ENCODE data around the gene SAMD11.

Gene SAMD11

DNA sequence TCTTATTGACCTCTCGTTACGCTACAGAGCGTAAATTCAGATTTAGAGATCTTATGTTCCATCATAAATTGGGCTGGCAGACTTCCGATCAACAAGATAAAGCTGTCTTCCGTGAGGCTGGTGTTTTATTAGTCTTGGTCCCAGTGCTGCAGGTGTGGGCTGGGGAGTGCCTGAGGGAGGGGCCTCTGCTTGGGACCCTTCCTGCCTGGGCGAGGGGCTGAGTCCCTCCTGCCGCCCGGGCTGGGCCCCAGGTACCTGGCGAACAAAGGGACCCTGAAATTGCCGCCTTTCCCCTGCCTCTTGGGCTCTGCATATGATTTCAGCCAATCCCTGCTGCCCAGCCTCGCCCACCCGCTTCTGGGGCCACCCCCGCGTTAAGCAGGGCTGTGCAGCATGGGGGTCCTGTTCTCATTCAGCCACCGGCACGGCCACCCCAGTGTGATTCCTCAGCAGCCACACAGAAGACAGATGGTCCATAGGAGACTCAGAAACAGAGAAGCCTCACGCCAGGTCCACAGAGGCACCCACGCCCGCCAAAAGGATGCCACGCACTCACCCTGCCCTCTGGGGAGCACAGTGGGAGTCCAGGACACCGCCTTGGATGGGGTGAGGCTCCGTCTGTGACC, 6.1 kb upstream of the SAMD11 start:
- no peak for DNase-seq (ENCODE audit: low spot score)

DNA sequence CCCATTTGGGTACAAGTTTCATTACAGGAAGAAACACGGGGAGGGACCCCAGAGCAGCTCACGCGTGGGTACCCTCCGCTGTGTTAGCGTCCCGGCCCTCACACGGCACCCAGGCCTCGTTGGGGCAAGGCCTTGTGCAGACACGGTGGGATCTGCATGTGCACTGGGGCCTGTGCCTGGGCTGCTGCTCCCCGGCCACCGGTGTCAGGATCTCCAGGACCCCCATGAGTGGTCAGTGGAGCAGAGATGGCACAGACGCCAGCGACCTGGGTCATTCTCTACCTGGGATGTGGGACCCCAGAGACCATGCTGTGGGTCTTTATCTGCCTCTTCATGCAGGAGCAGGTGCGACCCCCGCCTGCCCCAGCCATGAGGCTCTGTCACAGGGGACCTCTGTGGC, 5.4 kb upstream of the SAMD11 start:
- no peak for DNase-seq (ENCODE audit: low spot score)

DNA sequence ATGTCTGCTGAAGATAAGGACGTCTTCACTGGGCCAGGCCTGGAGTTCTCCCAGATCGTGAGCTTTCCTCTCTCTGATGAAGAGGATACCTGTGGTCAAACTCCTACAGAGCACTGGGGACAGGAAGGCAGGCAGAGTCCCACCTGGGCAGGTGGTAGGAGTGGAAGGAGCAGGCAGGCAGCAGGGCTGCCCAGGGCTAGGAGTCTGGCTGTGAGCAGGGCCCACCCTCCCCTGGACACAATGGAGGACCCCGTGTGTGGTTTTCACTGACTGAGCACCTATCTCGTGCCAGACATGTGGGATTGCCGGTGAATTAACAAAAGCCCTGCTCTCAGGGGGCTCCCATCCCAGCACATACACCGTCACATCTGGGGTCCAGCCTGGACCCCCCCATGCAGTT, 4.9 kb upstream of the SAMD11 start:
- no peak for DNase-seq (ENCODE audit: low spot score)

DNA sequence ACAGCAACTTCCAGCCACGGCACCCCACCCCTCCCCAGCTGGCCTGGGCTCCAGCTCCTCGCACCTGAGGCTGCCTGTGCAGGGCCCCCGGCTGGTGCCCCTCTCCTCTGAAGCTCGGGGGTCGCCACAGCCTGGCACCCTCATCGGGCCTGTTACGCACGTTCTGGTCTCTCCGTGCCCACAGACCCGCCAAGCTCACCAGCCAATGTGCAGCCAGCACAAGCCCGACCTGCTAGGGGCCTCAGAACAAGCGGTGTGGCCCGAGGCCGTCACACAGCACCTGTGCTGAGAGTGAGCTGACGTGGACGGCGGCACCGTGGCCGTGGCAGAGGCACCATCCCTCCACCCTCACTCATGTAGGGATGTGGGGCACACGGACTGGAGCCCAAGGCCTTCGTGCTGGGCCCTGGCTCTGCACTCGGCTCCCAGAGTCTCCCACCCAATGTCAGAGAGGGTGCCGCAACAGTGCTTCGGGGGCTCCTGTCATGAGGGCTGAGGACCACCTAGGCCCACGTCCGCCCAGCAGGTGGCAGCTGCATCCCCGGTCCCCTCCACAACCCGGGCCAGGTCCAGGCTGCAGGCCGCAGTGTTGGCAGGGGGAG, 4.4 kb upstream of the SAMD11 start:
- DNase-seq (ENCODE audit: low spot score) = no peak

DNA sequence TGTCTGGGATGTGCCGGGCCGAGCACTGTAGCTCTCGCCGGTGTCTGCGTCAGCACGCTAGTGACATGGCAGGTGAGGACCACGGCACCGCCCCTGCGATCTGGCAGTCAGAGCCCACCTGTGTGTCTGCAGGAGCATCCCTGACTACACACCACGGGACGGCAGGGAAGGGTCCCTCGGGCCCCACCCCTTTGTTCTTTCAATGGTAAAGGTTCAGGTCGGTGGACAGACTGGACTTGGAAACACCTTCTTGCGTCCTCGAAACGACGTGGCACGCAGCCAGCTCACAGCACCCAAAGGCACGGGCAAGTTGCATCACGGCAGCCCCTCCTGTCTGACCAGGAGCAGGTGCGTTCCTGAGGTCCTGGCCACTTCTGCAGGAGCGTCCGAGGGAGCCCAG, 3.7 kb upstream of the SAMD11 start:
- DNase-seq (ENCODE audit: low spot score) = no peak

DNA sequence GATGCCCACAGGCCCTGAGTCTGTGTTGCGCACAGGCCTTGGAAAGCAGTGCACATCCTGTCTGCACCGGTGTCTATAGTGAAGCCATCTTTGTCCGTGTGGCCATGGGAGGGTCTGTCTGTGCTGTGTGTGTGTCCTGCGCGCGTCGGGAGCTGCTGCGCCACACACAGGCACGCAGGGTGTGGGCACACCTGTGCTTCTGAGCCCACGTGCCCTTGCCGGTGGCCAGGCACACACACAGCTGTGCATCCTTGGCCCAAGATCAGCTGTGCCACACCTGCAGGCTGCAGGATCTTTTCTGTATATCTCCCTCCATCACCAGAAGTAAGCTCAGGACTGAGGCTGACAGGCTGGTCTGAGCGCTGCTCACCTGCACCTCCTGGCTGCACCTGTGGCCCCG, 3.2 kb upstream of the SAMD11 start:
- no peak for DNase-seq (ENCODE audit: low spot score)

DNA sequence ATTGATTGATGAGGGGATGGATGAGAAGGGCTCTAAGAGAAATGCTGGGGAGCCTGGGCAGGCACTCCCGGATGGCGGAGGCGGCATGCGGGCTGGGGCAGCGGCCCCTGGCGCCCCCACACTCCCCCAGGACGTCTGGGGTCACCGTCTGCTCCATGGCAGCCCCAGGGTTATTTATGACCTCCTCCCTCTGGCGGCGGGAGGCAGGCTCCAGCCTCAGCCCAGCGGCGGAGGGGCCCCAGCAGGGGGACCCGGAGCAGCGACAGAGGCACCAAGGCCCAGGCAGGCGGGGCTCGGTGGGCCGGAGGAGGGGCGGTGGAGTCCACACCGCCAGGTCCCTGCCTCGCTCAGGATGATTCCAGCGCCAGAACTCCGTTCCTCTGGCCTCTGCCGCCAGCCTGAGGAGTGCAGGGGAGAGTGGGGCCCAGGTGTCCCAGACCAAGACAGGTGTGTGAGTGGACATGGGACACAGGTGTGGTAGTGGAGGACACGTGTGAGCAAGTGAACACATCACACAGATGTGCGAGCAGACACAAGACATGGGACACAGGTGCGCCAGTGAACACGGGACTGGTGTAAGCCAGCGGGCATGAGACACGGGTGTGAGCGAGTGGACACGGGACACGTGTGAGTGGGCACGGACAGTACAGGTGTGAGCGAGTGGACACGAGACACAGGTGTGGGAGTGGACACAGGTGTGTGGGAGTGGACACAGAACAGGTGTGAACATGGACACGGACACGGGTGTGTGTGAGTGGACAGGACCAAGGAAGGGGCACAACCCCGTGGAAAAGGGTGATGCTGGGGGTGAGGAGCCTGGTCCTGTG, 2.5 kb upstream of the SAMD11 start:
- peak; percentile 62 for DNase-seq (ENCODE audit: low spot score)

DNA sequence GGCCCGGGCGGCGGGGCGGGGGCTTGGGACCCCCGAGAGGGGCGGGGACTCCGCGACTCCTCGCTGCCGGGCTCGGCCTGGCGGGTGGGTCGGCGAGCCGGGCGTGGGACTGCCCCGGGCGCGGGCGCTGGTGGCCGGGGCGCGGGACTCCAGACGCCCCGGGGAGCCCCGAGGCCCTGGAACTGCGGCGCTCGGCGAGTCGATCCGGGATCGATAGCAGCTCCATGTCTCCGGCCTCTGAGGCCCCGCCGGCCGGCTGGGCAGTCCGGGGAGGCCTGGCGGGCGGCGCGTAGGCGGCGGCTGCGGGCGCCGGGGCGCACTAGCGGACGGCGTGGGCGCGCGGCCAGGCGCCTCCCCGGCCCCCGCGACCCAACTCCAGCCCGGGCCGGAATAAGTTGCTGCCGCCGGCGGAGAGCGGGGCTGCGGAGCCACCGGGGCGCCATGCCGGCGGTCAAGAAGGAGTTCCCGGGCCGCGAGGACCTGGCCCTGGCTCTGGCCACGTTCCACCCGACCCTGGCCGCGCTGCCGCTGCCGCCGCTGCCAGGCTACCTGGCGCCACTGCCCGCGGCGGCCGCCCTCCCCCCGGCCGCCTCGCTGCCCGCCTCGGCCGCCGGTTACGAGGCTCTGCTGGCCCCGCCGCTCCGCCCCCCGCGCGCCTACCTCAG, 400 bp downstream of the SAMD11 start:
- DNase-seq (ENCODE audit: low spot score) = no peak

DNA sequence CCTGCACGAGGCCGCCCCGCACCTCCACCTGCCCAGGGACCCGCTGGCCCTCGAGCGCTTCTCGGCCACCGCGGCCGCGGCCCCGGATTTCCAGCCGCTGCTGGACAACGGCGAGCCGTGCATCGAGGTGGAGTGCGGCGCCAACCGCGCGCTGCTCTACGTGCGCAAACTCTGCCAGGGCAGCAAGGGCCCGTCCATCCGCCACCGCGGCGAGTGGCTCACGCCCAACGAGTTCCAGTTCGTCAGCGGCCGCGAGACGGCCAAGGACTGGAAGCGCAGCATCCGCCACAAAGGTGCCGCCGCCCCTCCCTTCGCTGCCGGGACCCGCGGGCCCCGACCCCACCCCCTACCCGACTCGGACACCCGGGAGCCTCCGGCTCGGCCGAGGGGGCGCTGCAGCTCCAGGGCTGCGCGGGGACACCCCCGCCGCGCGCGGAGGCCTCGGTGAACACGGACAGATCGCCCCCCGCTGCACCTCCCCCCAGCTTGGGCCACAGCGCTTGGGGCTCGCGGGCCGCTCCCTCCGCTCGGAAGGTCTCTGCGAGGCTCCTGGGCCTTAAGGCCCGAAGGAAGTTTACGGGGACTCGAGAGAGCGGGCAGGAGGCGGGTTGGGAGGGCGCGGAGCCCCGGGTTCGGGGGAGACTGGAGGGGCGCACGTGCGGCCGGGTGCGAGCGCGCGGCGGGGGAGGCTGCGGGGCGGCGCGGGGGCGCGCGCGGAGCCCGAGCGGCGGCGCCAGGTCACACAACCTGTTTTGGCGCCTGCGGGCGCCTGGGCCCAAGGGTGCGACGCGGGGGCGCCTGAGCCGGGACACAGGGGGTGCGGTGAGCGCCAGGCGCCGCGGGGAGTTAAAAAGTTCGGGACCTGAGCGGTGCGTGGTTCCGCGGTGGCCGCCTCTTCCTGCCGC, 1.2 kb downstream of the SAMD11 start:
- DNase-seq (ENCODE audit: low spot score) = peak; percentile 52

DNA sequence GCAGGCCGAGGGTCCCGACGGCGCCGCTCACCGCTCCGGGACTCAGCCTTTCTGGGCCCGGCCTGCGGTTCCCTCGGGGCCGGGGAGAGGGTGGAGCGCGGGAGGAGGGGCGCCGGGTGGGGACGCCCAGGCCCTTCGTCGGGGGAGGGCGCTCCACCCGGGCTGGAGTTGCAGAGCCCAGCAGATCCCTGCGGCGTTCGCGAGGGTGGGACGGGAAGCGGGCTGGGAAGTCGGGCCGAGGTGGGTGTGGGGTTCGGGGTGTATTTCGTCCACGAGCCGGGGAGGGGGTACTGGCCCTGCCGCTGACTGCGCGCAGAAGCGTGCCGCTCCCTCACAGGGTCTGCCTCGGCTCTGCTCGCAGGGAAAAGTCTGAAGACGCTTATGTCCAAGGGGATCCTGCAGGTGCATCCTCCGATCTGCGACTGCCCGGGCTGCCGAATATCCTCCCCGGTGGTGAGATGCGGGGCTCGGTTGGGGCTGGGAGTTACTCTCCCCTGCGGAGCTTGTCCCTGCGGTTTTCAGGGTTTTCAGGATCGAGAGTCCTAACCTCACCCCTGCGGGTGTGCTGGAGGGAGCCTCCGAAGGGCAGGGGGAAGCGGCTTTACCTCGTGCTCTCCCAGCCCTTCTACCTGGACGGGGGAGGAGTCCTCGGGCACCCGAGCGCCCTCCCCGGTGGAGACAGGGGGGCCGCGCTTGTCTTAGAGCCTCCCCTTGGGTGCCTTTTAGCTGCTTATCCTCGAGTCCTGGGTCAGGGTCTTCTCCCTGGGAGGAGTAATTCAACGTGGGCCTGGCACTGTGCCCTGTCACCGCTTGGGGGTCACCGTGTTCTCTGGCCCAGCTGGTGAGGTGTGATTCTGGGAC, 2.1 kb downstream of the SAMD11 start:
- DNase-seq (ENCODE audit: low spot score) = no peak

DNA sequence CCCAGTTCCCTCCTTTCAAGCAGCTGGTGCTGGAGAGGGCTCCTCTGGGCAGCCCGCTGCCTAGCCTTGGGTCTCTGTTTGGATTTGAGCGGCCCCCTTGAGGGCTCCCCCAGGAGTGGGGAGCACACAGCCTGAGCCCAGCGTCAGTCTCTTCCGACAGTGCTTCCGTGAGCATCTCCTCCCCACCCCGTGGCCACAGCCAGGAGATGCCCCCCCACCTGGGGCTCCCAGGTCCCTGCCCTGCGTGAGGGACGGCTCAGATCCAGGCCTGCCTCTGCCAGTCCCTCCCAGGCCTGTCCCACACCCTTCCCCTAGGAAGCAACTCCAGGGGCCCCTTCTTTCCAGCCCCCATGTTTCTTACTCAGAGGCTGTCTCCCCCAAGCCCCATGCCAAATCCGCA, 3.5 kb downstream of the SAMD11 start:
- no peak for DNase-seq (ENCODE audit: low spot score)

DNA sequence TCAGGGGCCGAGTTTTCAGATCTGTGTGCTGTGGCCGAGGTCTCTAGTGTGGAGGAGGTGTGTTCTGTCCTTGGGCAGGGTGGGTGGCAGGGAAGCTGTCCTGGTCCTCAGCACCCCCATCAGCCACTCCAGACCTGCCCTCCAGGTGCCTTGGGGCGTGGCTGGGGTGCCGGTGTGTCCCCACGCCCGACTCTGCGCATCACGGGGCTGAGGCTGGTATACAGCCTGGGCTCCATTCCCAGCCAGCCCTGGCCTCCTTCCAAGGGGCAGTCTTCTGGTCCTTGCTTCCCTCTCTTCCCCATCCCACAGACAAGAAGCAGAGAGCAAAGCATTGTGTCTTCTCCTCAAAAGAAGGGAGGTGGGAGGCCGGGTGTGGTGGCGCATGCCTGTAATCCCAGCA, 4.0 kb downstream of the SAMD11 start:
- no peak for DNase-seq (ENCODE audit: low spot score)

DNA sequence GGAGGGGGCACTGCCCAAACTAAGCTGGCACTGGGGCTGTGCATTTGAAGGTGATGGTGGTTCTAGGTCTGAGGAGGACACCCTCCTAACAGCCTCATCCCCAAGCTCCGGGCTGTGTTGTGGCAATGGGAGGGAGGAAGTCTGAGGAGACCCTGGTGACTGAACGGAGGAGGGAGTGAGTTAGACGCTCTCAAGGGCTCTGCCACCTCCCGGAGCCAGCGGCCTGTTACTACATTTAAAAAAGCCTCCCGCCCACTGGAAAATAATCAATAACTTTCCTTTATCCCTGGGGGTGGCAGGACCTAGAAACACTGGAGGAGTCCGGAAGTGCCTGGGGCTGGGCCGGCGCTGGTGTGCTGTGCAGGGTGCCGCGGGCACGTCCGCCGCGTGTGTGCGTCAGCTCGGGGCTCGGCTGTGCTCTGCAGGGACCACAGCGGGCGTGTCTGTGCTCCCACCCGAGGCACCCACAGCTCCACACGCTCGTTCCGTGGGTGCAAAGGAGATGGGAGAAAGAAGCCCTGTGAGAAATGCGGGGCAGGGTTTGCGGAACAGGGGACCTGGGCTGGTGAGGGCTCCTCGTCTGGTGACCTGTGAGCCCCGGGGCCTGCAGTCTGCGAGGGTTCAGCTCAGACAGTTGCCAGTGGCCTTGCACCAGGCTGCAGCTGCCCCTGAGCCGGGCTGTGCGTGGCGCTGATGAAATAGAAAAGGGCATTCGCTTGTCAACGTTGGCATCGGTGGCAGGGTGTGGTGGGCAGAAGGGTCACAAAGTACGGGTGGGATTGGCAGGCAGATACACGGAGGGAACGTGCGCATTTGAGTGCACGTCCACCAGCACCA, 5.3 kb downstream of the SAMD11 start:
- no peak for DNase-seq (ENCODE audit: low spot score)

DNA sequence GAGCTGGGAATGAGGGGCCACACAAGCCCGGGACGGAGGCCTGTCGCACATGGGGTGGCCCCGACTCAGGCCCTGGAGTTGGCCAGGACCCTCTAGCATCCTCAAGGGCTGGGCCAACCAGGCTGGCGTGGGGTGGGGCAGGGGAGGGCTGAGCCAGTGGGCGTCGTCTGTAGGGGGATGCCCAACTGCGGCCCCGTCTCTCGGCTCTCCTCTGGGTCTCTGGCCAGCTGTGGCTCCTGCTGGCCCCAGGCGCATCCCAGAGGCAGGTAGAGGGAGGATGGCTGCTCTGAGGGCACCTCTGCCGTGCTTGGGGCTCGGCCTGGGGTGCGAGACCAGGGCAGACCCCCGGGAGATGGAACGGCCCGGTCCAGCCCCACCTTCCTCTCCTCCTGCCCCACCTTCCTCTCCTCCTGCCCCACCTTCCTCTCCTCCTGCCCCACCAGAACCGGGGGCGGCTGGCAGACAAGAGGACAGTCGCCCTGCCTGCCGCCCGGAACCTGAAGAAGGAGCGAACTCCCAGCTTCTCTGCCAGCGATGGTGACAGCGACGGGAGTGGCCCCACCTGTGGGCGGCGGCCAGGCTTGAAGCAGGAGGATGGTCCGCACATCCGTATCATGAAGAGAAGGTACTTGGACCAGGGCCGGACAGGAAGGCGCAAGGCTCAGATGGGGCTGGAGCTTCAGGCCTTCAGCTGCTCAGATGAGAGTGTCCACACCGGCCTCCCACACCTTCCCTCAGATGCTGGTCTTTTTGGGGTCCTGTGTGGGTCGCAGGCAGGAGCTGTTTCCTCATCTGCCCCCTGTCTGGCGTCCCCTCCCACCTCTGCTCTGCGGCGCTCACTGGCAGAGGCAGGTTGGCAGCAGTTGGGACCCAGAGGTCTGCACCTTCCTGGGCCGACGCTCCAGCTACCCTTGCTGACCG, 6.2 kb downstream of the SAMD11 start:
- DNase-seq (ENCODE audit: low spot score) = no peak

DNA sequence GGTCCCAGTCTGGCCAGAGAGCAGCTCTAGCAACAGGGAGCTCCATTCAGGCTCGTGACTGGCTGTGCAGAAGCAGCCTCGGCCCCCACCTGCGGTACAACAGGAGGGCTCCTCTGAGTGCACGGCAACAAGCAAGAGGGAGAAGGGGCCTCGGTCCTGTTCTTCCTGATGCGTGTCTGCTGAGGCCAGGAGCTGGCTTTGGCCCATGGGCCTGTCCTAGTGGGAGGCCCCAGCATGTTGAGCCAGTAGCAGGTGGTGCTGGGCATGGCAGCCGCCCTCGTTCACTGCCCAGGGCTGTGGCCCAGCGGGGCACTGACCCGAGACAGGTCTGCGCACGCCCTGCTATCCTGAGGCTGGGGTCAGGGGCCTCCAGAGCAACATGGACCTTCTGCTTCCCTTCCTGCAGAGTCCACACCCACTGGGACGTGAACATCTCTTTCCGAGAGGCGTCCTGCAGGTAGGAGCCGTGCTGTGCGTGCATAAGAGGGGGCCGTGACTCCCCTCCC, 7.0 kb downstream of the SAMD11 start:
- DNase-seq (ENCODE audit: low spot score) = no peak

DNA sequence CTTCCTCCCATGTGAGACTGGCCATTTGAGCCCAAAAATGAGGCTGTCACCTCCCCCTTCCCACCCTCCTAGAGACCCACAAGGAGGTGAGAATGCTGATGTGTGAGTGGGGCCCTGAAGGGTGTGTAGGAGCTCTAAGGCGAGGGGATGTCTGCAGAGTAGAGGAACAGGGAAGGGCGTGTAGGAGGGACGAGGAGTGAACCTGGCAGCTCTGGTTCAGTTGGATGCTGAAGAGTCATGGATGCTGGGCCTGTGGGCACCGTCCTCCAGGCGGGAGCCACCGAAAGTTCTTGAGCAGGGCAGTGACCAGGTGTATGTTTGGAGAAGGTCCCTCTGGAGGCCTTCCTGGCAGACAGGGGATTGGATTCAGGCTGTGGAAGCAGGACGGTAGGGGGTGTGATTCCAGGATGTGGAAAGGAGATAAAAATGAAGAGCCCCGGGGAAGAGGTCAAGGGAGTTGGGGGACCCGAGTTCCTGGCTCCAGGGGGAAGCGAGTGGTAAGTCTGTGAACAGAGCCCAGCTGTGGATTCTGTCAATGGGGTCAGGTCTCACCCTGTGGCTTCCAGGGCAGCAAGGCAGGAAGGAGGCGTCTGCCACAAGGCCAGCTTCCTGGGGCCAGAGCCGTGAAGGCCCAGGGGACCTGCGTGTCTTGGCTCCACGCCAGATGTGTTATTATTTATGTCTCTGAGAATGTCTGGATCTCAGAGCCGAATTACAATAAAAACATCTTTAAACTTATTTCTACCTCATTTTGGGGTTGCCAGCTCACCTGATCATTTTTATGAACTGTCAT, 7.9 kb downstream of the SAMD11 start:
- no peak for DNase-seq (ENCODE audit: low spot score)

DNA sequence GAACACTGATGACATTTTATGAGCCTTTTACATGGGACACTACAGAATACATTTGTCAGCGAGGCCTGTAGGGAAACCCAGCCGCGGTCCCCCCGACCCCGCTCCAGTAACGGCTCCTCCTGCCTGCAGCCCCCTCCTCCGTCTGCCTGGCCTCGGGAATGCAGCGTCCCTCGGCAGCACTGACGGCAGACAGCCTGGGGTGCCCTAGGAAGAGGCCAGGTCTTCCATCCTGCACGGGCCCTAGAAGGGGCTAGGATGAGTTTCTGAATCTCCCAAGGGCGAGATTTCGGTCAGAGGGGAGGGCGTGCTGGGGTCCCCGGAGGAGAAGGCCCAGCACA, 8.4 kb downstream of the SAMD11 start:
- DNase-seq (ENCODE audit: low spot score) = no peak
